ENCODE data around the gene HOXA13.

Gene HOXA13

DNA sequence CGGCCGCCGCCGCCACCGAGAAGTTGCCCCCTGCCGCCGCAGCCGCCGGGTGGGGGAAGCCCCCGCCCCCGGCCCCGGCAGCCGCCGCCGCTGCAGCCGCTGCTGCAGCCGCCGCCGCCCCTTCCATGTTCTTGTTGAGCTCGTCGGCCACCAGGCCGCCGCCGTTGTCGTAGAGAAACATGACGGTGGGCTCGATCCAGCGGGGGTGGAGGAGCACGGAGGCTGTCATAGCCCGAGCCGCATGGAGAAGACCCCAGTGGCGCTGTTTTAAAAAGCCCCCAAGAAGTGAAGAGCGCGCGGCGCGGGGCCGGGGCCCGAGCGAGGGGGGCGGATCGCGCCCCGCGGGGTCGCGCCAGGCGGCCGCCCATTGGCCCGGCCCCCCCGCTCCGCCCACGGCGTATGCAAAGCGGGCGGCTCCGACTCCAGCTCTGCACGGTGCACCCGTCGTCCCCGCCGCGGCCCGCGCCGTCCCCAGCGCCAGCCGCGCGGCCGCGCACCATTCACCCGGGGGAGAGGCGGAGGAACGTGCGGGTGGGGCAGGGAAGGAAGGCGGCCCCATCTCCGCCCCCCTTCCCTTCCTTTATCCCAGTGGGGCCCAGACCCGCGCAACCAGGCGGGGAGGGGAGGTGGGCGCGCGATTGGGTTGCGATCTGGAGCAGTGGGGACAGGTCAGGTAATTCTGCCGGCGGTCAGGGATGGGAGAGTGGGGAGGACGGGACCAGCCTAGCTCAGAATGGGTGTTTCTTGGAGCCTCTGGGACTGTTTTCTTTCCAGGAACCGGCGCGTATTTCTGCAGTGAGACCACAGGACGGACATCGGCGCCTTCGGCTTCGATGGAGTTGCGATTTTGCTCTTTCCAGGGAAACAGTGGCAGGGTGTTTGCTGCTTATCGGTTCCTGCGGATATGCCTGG is at the start of gene HOXA13:
HOXA13 (minus strand) TSS at position 243 of the 912 bp plus-strand sequence; CDS start at position 229, 14 bp downstream.
- TF ChIP-seq CTCF (IDR thresholded peaks at IDR 0.05; ENCODE audit: control insufficient read depth, extremely low read depth, insufficient read depth), result no peak
- 0 out of 2 replicates have a peak within 1 kb of the TSS, but pooled peaks have one; percentile 28 for H3K4me3 ChIP-seq (ENCODE audit: low read depth, low read length)
- no peak for DNase-seq (ENCODE audit: low read depth)

- no peak overlapping the region for H3K4me3 ChIP-seq (ENCODE audit: low read depth, low read length)
- no peak for DNase-seq (ENCODE audit: low read depth)
- no peak for TF ChIP-seq CTCF (IDR thresholded peaks at IDR 0.05; ENCODE audit: control insufficient read depth, extremely low read depth, insufficient read depth)
Observed at GRCh38 chr7:27248911-27249723, 49.2 kb upstream of the HOXA13 start.

DNA sequence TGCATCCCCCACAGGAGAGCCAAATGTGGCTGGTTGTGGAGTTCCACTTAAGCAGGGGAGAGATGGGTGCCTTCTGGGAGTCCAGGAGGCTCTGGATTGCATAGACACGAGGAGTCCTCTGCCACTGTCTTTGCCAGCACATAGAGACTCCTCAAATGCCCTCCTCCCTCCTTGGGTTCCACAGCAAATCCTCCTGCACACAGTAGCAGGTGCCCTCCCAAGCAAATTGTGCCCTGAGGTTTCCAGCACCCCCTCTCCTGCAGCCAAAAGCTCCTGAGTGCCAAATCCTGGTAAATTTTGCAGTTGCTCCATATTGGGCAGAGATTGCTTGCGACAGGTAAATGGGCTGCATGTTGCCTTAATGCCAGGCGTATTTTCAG is 48.5 kb upstream of the HOXA13 start:
- DNase-seq (ENCODE audit: low read depth), result no peak
- H3K4me3 ChIP-seq (ENCODE audit: low read depth, low read length), result no peak overlapping the region
- no peak for TF ChIP-seq CTCF (IDR thresholded peaks at IDR 0.05; ENCODE audit: control insufficient read depth, extremely low read depth, insufficient read depth)

DNA sequence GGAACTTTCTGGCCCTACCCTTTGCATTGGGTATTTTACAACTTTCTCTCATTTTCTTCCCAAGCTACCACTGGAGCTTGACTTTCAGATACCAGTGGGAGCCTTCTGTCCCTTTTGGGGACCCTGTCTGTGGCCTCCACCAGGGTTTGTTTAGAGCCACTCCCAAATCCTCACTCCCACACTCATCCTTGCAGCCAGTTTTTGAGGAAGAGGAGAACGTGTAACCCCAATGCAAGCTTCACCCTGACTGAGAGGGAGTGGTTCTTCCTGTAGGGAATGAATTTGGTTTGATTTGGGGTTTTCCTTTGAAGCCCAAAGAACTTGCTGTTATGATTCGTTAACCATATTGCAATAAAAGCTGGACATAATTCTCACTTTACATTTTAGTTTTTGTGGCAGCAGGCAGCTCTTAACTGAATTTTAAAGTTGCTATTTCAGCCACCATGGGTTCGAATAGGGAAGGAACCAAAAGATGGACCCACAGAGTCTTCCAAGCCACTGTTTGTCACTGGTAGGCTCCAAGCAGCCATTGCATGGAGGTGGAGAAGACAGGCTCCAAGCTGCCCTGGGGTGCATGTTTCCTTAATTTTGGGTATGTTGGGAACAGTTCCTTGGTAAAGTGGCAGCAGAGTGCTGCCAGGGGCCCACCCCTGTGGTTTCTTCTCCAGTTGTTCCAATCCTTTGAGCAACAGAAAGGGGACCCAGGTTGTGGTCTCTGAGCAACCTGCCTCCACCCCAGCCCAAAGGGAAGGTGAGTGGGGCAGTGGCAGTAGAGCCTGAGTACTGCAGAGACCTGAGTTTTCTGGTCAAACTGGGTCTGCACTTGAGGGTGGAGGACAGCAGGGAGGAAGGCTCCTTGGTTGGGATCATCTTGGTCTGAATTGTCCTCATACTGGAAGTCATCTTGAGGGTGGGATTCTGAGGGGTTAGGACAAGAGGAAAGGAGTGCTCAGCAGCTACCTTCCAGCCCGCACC is 47.8 kb upstream of the HOXA13 start:
- TF ChIP-seq CTCF (IDR thresholded peaks at IDR 0.05; ENCODE audit: control insufficient read depth, extremely low read depth, insufficient read depth), result no peak
- no peak for DNase-seq (ENCODE audit: low read depth)
- no peak overlapping the region for H3K4me3 ChIP-seq (ENCODE audit: low read depth, low read length)

DNA sequence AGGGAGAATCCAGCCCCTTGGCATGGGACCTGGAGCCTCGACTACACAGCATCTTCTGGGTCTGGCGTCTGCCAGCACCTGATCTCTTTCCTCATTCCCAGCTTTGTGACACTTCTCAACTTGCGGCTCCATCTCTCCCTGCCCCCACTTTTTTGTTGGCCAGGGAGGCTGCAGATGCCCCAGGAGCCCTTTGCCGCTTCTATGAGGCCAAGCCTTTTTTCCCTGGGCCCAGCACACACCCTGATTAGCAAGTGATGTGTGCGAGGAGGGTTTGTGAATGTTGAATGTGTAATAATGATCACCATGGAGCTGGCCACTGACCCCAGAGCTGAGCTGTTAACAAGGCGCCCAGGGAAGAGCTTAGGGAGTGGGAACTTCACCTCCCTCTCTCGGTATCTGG is 47.1 kb upstream of the HOXA13 start:
- DNase-seq (ENCODE audit: low read depth), result no peak
- H3K4me3 ChIP-seq (ENCODE audit: low read depth, low read length), result no peak overlapping the region

More for the DNA sequence above, 47.1 kb upstream of the HOXA13 start:
- no peak for TF ChIP-seq CTCF (IDR thresholded peaks at IDR 0.05; ENCODE audit: control insufficient read depth, extremely low read depth, insufficient read depth)

Measured in LNCaP clone FGC (cell line).